ENCODE measurements around the gene KIRREL3.

The KIRREL3 gene

GRCh38 chr11:126624506-126624905 is 376.1 kb downstream of the KIRREL3 start:
- no peak for DNase-seq

- no peak for DNase-seq
Measured at GRCh38 chr11:126619516-126619915, 381.1 kb downstream of the KIRREL3 start.

GRCh38 chr11:126615845-126616244 is 384.7 kb downstream of the KIRREL3 start:
- no peak for DNase-seq

GRCh38 chr11:126613272-126613671 is 387.3 kb downstream of the KIRREL3 start:
- no peak for DNase-seq

- DNase-seq = no peak
Measured at GRCh38 chr11:126612671-126613070, 387.9 kb downstream of the KIRREL3 start.

- DNase-seq = no peak
Measured at GRCh38 chr11:126611438-126611837, 389.1 kb downstream of the KIRREL3 start.

- DNase-seq = no peak
Measured at GRCh38 chr11:126608658-126609057, 391.9 kb downstream of the KIRREL3 start.

- no peak for DNase-seq
Measured at GRCh38 chr11:126607776-126608541, 392.6 kb downstream of the KIRREL3 start.

GRCh38 chr11:126607374-126607773 is 393.2 kb downstream of the KIRREL3 start:
- DNase-seq = peak; percentile 57

GRCh38 chr11:126606484-126606883 is 394.1 kb downstream of the KIRREL3 start:
- DNase-seq = no peak

GRCh38 chr11:126604461-126604860 is 396.1 kb downstream of the KIRREL3 start:
- no peak for DNase-seq

- peak; percentile 66 for DNase-seq
Measured at GRCh38 chr11:126603486-126603885, 397.1 kb downstream of the KIRREL3 start.

- no peak for DNase-seq
Measured at GRCh38 chr11:126602993-126603392, 397.6 kb downstream of the KIRREL3 start.

- no peak for DNase-seq
Measured at GRCh38 chr11:126602349-126602940, 398.1 kb downstream of the KIRREL3 start.

GRCh38 chr11:126601550-126602215 is 398.9 kb downstream of the KIRREL3 start:
- no peak for DNase-seq

- DNase-seq = no peak
Measured at GRCh38 chr11:126601136-126601535, 399.4 kb downstream of the KIRREL3 start.

- no peak for DNase-seq
Measured at GRCh38 chr11:126599217-126599897, 401.2 kb downstream of the KIRREL3 start.

- no peak for DNase-seq
Measured at GRCh38 chr11:126598344-126599216, 402.0 kb downstream of the KIRREL3 start.

- DNase-seq = no peak
Measured at GRCh38 chr11:126597041-126597440, 403.5 kb downstream of the KIRREL3 start.

GRCh38 chr11:126596474-126596873 is 404.1 kb downstream of the KIRREL3 start:
- DNase-seq = no peak

GRCh38 chr11:126595560-126595959 is 405.0 kb downstream of the KIRREL3 start:
- DNase-seq = no peak

GRCh38 chr11:126594921-126595367 is 405.6 kb downstream of the KIRREL3 start:
- peak; percentile 48 for DNase-seq

All from NCI-H510A (cell line).